HG03095 (cell line): ENCODE data around the gene ZNF48.
A peak's percentile ranks its signal among the peaks of the same experiment; 100 is the strongest.
"Not testable (repeated sequence)": the region's sequence is repeated elsewhere in the genome, so short reads cannot be mapped to it uniquely, and the experiment has no call there.

Source experiments
- ATAC-seq: cut with Tn5 transposase; IDR thresholded peaks from one replicate; pipeline ENCODE4 v1.9.1; 2021; ENCODE audit warnings: moderate library complexity; ENCODE audit not compliant: unreplicated experiment

Gene ZNF48

GRCh38 chr16:30377050-30377811 is 18.0 kb upstream of the ZNF48 start:
- no peak for ATAC-seq

GRCh38 chr16:30377812-30378235 is 17.4 kb upstream of the ZNF48 start:
- no peak for ATAC-seq

GRCh38 chr16:30378236-30379157 is 16.7 kb upstream of the ZNF48 start:
- ATAC-seq = peak; percentile 80

DNA sequence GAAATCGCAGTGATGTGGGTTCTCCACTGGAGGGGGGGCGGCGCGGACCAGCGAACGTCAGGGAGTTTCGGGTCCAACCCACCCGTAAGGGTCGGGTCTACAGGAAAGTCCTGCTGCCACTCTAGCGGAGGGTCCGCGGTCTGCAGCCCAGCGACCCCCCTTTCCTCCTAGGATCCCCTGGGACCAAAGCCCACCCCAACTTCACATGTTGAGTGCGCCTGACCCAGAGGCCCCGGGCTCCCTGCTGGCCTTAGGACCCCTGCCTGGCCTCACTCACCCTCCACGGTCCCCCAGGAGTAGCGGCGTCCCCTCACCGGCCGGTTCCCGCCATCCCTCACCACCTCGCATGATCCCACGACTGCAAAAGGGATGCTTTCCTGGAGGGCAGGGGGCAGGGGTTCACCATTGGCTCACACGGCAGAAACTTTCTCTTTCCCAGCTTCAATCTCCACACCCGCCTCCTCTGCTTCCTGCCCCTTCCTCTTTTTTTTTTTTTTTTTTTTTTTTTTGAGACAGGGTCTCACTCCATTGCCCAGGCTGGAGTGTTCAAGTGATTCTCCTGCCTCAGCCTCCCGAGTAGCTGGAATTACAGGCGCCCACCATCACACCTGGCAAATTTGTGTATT is 15.9 kb upstream of the ZNF48 start:
- ATAC-seq = no peak

GRCh38 chr16:30380072-30380802 is 15.0 kb upstream of the ZNF48 start:
- no peak for ATAC-seq

- ATAC-seq = no peak
These were observed 14.4 kb upstream of the ZNF48 start for GRCh38 chr16:30380803-30381208.

- ATAC-seq = no peak
These were observed 13.8 kb upstream of the ZNF48 start for GRCh38 chr16:30381291-30382041.

- ATAC-seq = no peak
These were observed 12.9 kb upstream of the ZNF48 start, which contains the start of gene SEPTIN1 for GRCh38 chr16:30382111-30382881. TSS of gene SEPTIN1 (minus strand) at chr16:30382561. CDS start at chr16:30382542, 19 bp downstream.

DNA sequence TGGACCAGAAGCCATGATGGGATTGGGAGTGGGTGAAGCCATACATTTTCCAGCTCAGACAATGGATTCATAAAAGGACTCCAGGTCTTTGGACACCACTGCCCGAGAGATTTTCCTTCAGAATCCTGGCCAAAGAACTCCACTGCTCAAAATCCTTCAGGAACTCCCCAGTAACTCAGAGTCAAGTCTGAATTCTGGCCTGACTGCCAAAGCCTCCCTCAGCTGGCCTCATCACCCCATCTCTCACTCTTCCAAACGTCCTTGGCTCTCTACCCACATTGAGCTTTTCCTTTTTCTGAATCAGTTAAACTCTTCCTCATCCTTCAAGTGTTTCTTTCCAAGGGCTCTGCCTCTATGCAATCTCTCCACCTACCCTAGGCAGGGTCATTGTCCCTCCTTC is 11.7 kb upstream of the ZNF48 start:
- ATAC-seq = no peak

- ATAC-seq = no peak
These were observed 547 bp upstream of the ZNF48 start for GRCh38 chr16:30394592-30395154.

DNA sequence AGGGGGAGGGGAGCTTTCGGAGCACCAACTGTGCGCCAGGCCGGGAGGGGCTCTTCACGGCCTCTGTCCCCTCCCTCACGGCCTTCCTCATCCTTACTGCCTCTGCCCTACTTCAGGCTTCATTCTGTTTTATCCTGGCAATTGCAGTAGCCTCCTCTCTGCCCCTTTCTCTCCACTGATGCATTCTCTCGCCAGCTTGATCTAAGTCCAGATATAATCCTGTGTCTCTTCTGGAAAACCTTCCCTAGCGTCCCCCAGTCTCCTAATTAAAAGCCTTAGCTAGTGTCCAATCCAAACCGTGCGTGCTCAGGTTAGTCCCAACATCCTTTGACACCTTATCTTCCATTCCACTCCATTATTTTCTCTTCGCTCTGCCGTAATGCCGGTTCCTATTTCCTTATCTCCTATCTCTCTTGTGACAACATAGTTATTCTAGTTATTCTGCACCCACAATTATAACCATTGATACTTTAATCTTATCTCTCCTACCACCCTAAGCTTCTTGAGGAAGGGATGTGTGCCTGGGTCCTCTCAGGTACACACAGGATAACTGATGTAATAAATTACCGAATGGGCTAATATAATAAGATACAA is 869 bp downstream of the ZNF48 start:
- no peak for ATAC-seq

DNA sequence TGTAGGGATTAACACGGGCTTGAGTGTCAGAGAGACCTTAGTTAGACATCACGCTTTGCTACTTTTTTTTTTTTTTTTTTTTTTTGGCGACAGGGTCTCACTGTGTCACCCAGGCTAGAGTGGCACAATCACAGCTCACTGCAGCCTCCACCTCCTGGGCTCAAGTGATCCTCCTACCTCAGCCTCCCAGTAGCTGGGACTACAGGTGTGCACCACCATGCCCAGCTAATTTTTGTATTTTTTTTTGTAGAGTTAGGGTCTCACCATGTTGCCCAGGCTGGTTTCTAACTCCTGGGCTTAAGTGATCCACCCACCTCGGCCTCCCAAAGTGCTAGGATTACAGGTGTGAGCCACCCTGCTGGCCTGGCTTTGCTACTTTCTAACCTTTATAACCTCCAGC is 1.4 kb downstream of the ZNF48 start:
- ATAC-seq = not testable (repeated sequence)

DNA sequence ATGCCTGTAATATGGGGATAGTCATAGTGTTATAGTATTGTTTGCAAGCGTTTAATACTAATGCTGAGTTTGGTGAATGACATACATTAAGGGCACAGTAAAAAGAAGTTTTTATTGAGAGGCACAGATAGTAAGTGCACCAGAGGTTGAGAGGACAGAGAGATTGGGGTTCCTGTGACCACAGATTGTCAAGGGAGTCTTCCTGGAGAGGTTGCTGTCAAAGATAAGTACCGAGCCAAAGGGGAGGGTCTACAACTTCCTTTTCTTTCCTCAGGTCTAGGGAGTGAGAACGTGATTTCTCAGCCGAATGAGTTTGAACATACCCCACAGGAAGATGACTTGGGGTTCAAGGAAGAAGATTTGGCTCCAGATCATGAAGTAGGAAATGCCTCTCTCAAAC is 1.8 kb downstream of the ZNF48 start:
- ATAC-seq = no peak

DNA sequence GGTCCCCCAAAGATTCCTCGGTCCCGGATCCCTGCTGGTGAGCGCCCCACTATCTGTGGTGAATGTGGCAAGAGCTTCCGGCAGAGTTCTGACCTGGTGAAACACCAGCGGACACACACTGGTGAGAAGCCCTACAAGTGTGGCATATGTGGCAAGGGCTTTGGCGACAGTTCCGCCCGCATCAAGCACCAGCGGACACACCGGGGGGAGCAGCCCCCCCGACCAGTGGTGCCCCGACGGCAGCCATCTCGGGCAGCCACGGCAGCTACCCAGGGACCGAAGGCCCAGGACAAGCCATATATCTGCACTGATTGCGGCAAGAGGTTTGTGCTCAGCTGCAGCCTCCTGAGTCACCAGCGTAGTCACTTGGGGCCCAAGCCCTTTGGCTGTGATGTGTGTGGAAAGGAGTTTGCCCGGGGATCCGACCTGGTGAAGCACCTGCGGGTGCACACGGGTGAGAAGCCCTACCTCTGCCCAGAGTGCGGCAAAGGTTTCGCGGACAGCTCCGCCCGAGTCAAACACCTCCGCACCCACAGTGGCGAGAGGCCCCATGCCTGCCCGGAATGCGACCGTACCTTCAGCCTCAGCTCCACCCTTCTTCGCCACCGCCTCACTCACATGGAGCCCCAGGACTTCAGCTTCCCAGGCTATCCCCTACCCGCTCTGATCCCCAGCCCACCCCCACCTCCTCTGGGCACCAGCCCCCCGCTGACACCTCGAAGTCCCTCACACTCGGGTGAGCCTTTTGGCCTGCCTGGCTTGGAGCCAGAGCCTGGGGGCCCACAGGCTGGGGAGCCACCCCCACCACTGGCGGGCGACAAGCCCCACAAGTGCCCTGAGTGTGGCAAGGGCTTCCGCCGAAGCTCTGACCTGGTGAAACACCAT is 2.8 kb downstream of the ZNF48 start:
- ATAC-seq = no peak

- ATAC-seq = no peak
These were observed 3.6 kb downstream of the ZNF48 start for GRCh38 chr16:30398661-30399434.

GRCh38 chr16:30399435-30400186 is 4.4 kb downstream of the ZNF48 start:
- ATAC-seq = no peak
